Thyroid gland (tissue), 4 donors: ENCODE results near the gene SLC22A1.

Source experiments
- POLR2A ChIP-seq, 2 donors: fragments of 450-650 bp; IDR thresholded peaks; one replicate each; pipeline ENCODE4 v1.6.1; 2017; ENCODE audit warnings: antibody characterized with exemption in 2 of 2, mild to moderate bottlenecking in 2 of 2, moderate library complexity in 1 of 2
- TF ChIP-seq, protein P1 (sequence below), 6 experiments: fragments of 200-600 bp in 3 of 6; fragments of 450-650 bp in 3 of 6; sonication (generic) in 3 of 6; IDR thresholded peaks; one replicate each; pipeline ENCODE4 v1.5.1; 2016 to 2019; ENCODE audit warnings: antibody characterized with exemption in 6 of 6, mild to moderate bottlenecking in 2 of 6, inconsistent platforms in 1 of 6, moderate library complexity in 1 of 6

DNA sequence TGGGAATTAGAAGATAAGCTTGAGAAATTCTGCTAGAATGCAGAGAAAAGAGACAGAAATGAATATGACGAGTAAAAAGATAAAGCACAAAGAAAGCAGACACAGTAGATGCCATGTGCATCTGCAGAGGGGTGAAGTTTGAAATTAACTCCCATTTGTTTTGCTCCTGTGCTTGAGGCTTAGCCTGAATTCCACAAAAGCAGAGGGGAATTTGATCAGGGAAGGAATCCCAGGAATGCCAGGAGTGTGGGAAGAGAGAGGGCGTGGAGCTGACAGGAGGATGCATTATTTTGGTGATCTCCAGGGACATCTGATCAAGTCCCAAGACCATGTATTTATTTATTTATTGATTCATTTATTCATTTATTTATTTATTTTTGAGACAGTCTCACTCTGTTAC is 55.6 kb downstream of the SLC22A1 start:
- TF ChIP-seq, protein P1, sequence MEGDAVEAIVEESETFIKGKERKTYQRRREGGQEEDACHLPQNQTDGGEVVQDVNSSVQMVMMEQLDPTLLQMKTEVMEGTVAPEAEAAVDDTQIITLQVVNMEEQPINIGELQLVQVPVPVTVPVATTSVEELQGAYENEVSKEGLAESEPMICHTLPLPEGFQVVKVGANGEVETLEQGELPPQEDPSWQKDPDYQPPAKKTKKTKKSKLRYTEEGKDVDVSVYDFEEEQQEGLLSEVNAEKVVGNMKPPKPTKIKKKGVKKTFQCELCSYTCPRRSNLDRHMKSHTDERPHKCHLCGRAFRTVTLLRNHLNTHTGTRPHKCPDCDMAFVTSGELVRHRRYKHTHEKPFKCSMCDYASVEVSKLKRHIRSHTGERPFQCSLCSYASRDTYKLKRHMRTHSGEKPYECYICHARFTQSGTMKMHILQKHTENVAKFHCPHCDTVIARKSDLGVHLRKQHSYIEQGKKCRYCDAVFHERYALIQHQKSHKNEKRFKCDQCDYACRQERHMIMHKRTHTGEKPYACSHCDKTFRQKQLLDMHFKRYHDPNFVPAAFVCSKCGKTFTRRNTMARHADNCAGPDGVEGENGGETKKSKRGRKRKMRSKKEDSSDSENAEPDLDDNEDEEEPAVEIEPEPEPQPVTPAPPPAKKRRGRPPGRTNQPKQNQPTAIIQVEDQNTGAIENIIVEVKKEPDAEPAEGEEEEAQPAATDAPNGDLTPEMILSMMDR (IDR thresholded peaks at IDR 0.05): no peak
- no peak for TF ChIP-seq POLR2A (IDR thresholded peaks at IDR 0.05)
